IMR-90 (cell line): ENCODE data around the gene OTOG. TPM values are rescaled to one million over a fixed set of nuclear protein-coding genes. Genes with fewer than 3 reads are reported as not detected.

Experiments used
- ATAC-seq: fragments of 200-7000 bp; cut with Tn5 transposase; 2 replicates; pipeline ENCODE4 v1.9.1; 2020; ENCODE audit warnings: low read depth, mild to moderate bottlenecking, moderate library complexity
- BruUV-seq: library from RNA; stranded (reverse); fragments of 400-500 nt; replicated peaks from 2 replicates; lab custom pipeline; 2021; lab: Mats Ljungman, UMichigan
- CTCF ChIA-PET: fragments of 300-600 bp; formaldehyde crosslinking; extraction: SDS; loops from one replicate; lab custom pipeline; 2021; ENCODE audit warnings: antibody characterized with exemption; lab: Yijun Ruan, JAX
- POLR2A ChIA-PET: fragments of 300-600 bp; sonication (Branson Sonifier 250); formaldehyde crosslinking; loops from one replicate; lab custom pipeline; 2022; ENCODE audit warnings: antibody characterized with exemption; ENCODE audit not compliant: unreplicated experiment; lab: Charles Lee
- DNase-seq: peaks from one replicate; pipeline ENCODE4 v3.0.0; 2013
- H2AFZ ChIP-seq: replicated peaks from 2 replicates; pipeline ENCODE3; 2013; ENCODE audit warnings: low read length, mild to moderate bottlenecking; ENCODE audit not compliant: poor library complexity
- H2AK5ac ChIP-seq: 2 replicates; pipeline ENCODE4 v1.6.1; 2013; ENCODE audit warnings: low read depth, low read length, inconsistent platforms
- H2AK9ac ChIP-seq: replicated peaks from 2 replicates; pipeline ENCODE3; 2013; ENCODE audit warnings: mild to moderate bottlenecking, low read depth, low read length, moderate library complexity; ENCODE audit not compliant: poor library complexity
- H2BK120ac ChIP-seq: 2 replicates; pipeline ENCODE4 v1.6.1; 2013; ENCODE audit warnings: low read depth, low read length, inconsistent platforms
- H2BK15ac ChIP-seq: 3 replicates; pipeline ENCODE4 v1.6.1; 2013; ENCODE audit warnings: low read depth, low read length, inconsistent platforms
- H2BK20ac ChIP-seq: 2 replicates; pipeline ENCODE4 v1.6.1; 2013; ENCODE audit warnings: low read depth, mild to moderate bottlenecking, inconsistent platforms, low read length, moderate library complexity
- H2BK5ac ChIP-seq: 2 replicates; pipeline ENCODE4 v1.6.1; 2013; ENCODE audit warnings: mild to moderate bottlenecking, low read depth, low read length, inconsistent platforms; ENCODE audit not compliant: poor library complexity, severe bottlenecking
- H3K14ac ChIP-seq: replicated peaks from 2 replicates; pipeline ENCODE4 v1.6.1; 2013; ENCODE audit warnings: low read depth, low read length, inconsistent platforms
- H3K18ac ChIP-seq: 2 replicates; pipeline ENCODE4 v1.6.1; 2013; ENCODE audit warnings: low read depth, low read length, control low read depth
- H3K23ac ChIP-seq: 2 replicates; pipeline ENCODE4 v1.6.1; 2013; ENCODE audit warnings: low read depth, low read length, inconsistent platforms
- H3K27ac ChIP-seq: 2 replicates; pipeline ENCODE4 v1.5.1; 2013; ENCODE audit warnings: mild to moderate bottlenecking, control low read depth, low read length; ENCODE audit not compliant: insufficient read depth
- H3K27me3 ChIP-seq: 2 replicates; pipeline ENCODE4 v1.6.1; 2013; ENCODE audit warnings: low read length; ENCODE audit not compliant: control insufficient read depth, insufficient read depth
- H3K36me3 ChIP-seq: 2 replicates; pipeline ENCODE4 v1.6.1; 2013; ENCODE audit warnings: low read length, mixed read lengths; ENCODE audit not compliant: control insufficient read depth, insufficient read depth
- H3K4ac ChIP-seq: 2 replicates; pipeline ENCODE4 v1.6.1; 2013; ENCODE audit warnings: low read depth, low read length, inconsistent platforms
- H3K4me1 ChIP-seq: 2 replicates; pipeline ENCODE4 v1.6.1; 2013; ENCODE audit warnings: low read length, mixed read lengths; ENCODE audit not compliant: control insufficient read depth, insufficient read depth
- H3K4me2 ChIP-seq: 2 replicates; pipeline ENCODE4 v1.6.1; 2013; ENCODE audit warnings: low read depth, mild to moderate bottlenecking, control low read depth, low read length, moderate library complexity
- H3K4me3 ChIP-seq: 2 replicates; pipeline ENCODE4 v1.5.1; 2013; ENCODE audit warnings: low read depth, mild to moderate bottlenecking, control low read depth, low read length, moderate library complexity; ENCODE audit not compliant: insufficient read depth
- H3K56ac ChIP-seq: 2 replicates; pipeline ENCODE4 v1.6.1; 2013; ENCODE audit warnings: low read length, inconsistent platforms; ENCODE audit not compliant: insufficient read depth; ENCODE audit errors: extremely low read depth
- H3K79me1 ChIP-seq, 2 experiments: 2 replicates each; pipeline ENCODE4 v1.6.1; 2013; ENCODE audit warnings: low read length in 2 of 2, inconsistent platforms in 1 of 2, low read depth in 1 of 2
- H3K9ac ChIP-seq: 2 replicates; pipeline ENCODE4 v1.6.1; 2013; ENCODE audit warnings: low read depth, low read length, control low read depth
- H3K9me1 ChIP-seq: 2 replicates; pipeline ENCODE4 v1.6.1; 2013; ENCODE audit warnings: low read length, inconsistent platforms; ENCODE audit not compliant: insufficient read depth
- H3K9me3 ChIP-seq: 2 replicates; pipeline ENCODE4 v1.6.1; 2013; ENCODE audit warnings: low read length; ENCODE audit not compliant: control insufficient read depth, insufficient read depth
- H4K20me1 ChIP-seq: 2 replicates; pipeline ENCODE4 v1.6.1; 2013; ENCODE audit warnings: low read length, inconsistent platforms; ENCODE audit not compliant: insufficient read depth
- H4K5ac ChIP-seq: 2 replicates; pipeline ENCODE4 v1.6.1; 2013; ENCODE audit warnings: mild to moderate bottlenecking, low read depth, low read length, control low read depth
- H4K8ac ChIP-seq, 2 experiments: 2 replicates each; pipeline ENCODE4 v1.6.1; 2013; ENCODE audit warnings: low read depth in 2 of 2, low read length in 2 of 2, control low read depth in 1 of 2, inconsistent platforms in 1 of 2
- H4K91ac ChIP-seq: 2 replicates; pipeline ENCODE4 v1.6.1; 2013; ENCODE audit warnings: low read depth, low read length, inconsistent platforms; ENCODE audit not compliant: insufficient read depth
- BHLHE40 ChIP-seq: fragments of 150-350 bp; IDR thresholded peaks from 2 replicates; pipeline ENCODE4 v1.6.1; 2016; ENCODE audit warnings: mild to moderate bottlenecking, low read depth, low read length
- CEBPB ChIP-seq: IDR thresholded peaks from 2 replicates; pipeline ENCODE4 v1.6.1; 2012; ENCODE audit warnings: low read depth, low read length, improper control_type of control experiment
- CTCF ChIP-seq: conservative IDR thresholded peaks from 2 replicates; pipeline ENCODE4 v1.5.1; 2012; ENCODE audit warnings: mild to moderate bottlenecking, low read depth, low read length, improper control_type of control experiment
- ELK1 ChIP-seq: fragments of 150-350 bp; IDR thresholded peaks from 2 replicates; pipeline ENCODE4 v1.6.1; 2016; ENCODE audit warnings: low read depth, mild to moderate bottlenecking, low read length, moderate library complexity, borderline replicate concordance
- FOS ChIP-seq: fragments of 150-350 bp; IDR thresholded peaks from 2 replicates; pipeline ENCODE4 v1.6.1; 2016; ENCODE audit warnings: low read depth, low read length
- MAFK ChIP-seq: IDR thresholded peaks from 2 replicates; pipeline ENCODE4 v1.6.1; 2012; ENCODE audit warnings: low read depth, low read length, improper control_type of control experiment
- MAZ ChIP-seq: IDR thresholded peaks from 2 replicates; pipeline ENCODE4 v1.6.1; 2012; ENCODE audit warnings: low read depth, mild to moderate bottlenecking, low read length, improper control_type of control experiment, moderate library complexity, borderline replicate concordance
- MXI1 ChIP-seq: IDR thresholded peaks from 2 replicates; pipeline ENCODE4 v1.6.1; 2012; ENCODE audit warnings: low read depth, mild to moderate bottlenecking, low read length, moderate library complexity, borderline replicate concordance
- NFE2L2 ChIP-seq: fragments of 150-350 bp; IDR thresholded peaks from 2 replicates; pipeline ENCODE4 v1.6.1; 2016; ENCODE audit warnings: low read depth, mild to moderate bottlenecking, low read length
- RAD21 ChIP-seq: IDR thresholded peaks from 2 replicates; pipeline ENCODE4 v1.6.1; 2012; ENCODE audit warnings: low read length, improper control_type of control experiment
- RFX5 ChIP-seq: IDR thresholded peaks from 2 replicates; pipeline ENCODE4 v1.8.0; 2012; ENCODE audit warnings: low read depth, mild to moderate bottlenecking, low read length, moderate library complexity
- USF2 ChIP-seq: fragments of 150-350 bp; IDR thresholded peaks from 2 replicates; pipeline ENCODE4 v1.6.1; 2017; ENCODE audit warnings: mild to moderate bottlenecking, antibody characterized with exemption, low read length, low read depth
- WGBS, 2 experiments: methylation state at CpG; one replicate each; pipeline versions ENCODE4 v1.1.5 to v1.1.7; 2013; ENCODE audit warnings: missing lambda C conversion rate in 2 of 2; ENCODE audit not compliant: insufficient read length in 1 of 2; ENCODE audit errors: extremely low coverage in 2 of 2; 5-methylcytosine and 5-hydroxymethylcytosine counted together
- dilution Hi-C: fragments of 300-500 bp; cut with HindIII; formaldehyde crosslinking; loops from one replicate; pipeline ENCODE4 v1.14.3; 2018; ENCODE audit warnings: low sequenced_read_pairs; ENCODE audit not compliant: unreplicated experiment
- in situ Hi-C: fragments of 300-500 bp; cut with MboI; formaldehyde crosslinking; loops from 3 replicates; pipeline ENCODE4 v1.14.3; 2019; ENCODE audit warnings: low sequenced_read_pairs, inconsistent platforms, mixed read lengths
- intact Hi-C: fragments of 100-400 bp; cut with micrococcal nuclease; formaldehyde crosslinking; loops from 2 replicates; pipeline ENCODE4 v1.10.0; 2022
- polyA plus RNA-seq, 3 experiments: library from polyadenylated mRNA; depleted of rRNA; stranded (reverse); fragments of >200 nt; gene quantifications; 2 replicates each; pipeline ENCODE4 v1.2.3, GENCODE V29; 2012; ENCODE audit warnings: low replicate concordance in 1 of 3
- total RNA-seq: library from RNA; depleted of rRNA; stranded (reverse); fragments of >200 nt; gene quantifications from 2 replicates; pipeline ENCODE4 v1.2.3, GENCODE V29; 2012

The OTOG gene
- total and polyA plus RNA-seq, 2 of the 4 experiments (the other 2 are of a cell fraction) = not detected

GRCh38 chr11:17571431-17572358 lies 24.6 kb downstream of the OTOG start:
- no peak for ATAC-seq
- Histone ChIP-seq H3K23ac (no peak overlapping the region), H3K4me2 (no peak overlapping the region), H4K91ac (no peak overlapping the region), H3K9ac (no peak overlapping the region), H3K4me3 (no peak overlapping the region), H4K5ac (no peak overlapping the region), H3K18ac (no peak overlapping the region), H3K4ac (no peak overlapping the region), H2BK120ac (no peak overlapping the region), H2BK5ac (no peak overlapping the region), H2AK5ac (no peak overlapping the region), H3K56ac (no peak overlapping the region), H2AFZ (no peak overlapping the region), H3K14ac (no peak overlapping the region), H3K9me3 (no peaks in the 10 kb centered on the region), H4K20me1 (no peaks in the 10 kb centered on the region), H3K79me1 (no peaks in the 10 kb centered on the region), H3K9me1 (no peaks in the 10 kb centered on the region), H2BK20ac (no peak overlapping the region), H3K27ac (no peak overlapping the region), H3K36me3 (no peaks in the 10 kb centered on the region), H3K4me1 (no peaks in the 10 kb centered on the region), H4K8ac (no peak overlapping the region), H3K27me3 (peaks cover 1% of the 10 kb centered on the region; the same call in 1 of the 2 replicates), H2AK9ac (no peak overlapping the region), H2BK15ac (no peak overlapping the region)
- 41% methylated on average over 4 of the region's 14 CpGs; no CpG with 5 or more reads in 1 of the 2 experiments for WGBS, 2 experiments
- no peak for DNase-seq
- ChIA-PET CTCF (no interaction called here), POLR2A (no interaction called here)
- no peak for TF ChIP-seq MAFK
- no peak for TF ChIP-seq CTCF
- TF ChIP-seq RAD21 = no peak
- no peak for TF ChIP-seq USF2
- TF ChIP-seq MXI1 = no peak
- no peak for TF ChIP-seq MAZ
- no peak for TF ChIP-seq NFE2L2
- TF ChIP-seq RFX5 = no peak
- TF ChIP-seq FOS = no peak
- no peak for TF ChIP-seq CEBPB
- TF ChIP-seq BHLHE40 = no peak
- TF ChIP-seq ELK1 = no peak
- BruUV-seq = no TSS peak
- in situ Hi-C loops (no loop called here), dilution Hi-C loops (no loop called here), intact Hi-C loops (no loop called here)
